Skeletal muscle tissue (tissue), 4 donors: ENCODE results near the gene DLGAP4. TPM values are rescaled to one million over a fixed set of nuclear protein-coding genes. Genes with fewer than 3 reads are reported as not detected.

Experiments used
- H3K27ac ChIP-seq: one replicate; pipeline ENCODE4 v1.7.0; 2013; ENCODE audit warnings: mild to moderate bottlenecking, low read depth, low read length, inconsistent platforms
- H3K27me3 ChIP-seq, 3 donors: one replicate each; pipeline ENCODE4 v1.7.0; 2013; ENCODE audit warnings: low read length in 3 of 3; ENCODE audit not compliant: control insufficient read depth in 3 of 3, insufficient read depth in 3 of 3
- H3K36me3 ChIP-seq, 3 donors: one replicate each; pipeline ENCODE4 v1.7.0; 2013; ENCODE audit warnings: low read length in 3 of 3; ENCODE audit not compliant: control insufficient read depth in 3 of 3, insufficient read depth in 3 of 3
- H3K4me1 ChIP-seq, 3 donors: one replicate each; pipeline ENCODE4 v1.7.0; 2013; ENCODE audit warnings: low read length in 3 of 3, mild to moderate bottlenecking in 3 of 3; ENCODE audit not compliant: control insufficient read depth in 3 of 3, insufficient read depth in 3 of 3
- H3K4me3 ChIP-seq, 3 donors: one replicate each; pipeline ENCODE4 v1.7.0; 2013; ENCODE audit warnings: low read length in 3 of 3
- H3K9ac ChIP-seq, 3 donors: one replicate each; pipeline ENCODE4 v1.7.0; 2013; ENCODE audit warnings: low read length in 3 of 3, mild to moderate bottlenecking in 3 of 3, moderate library complexity in 2 of 3, low read depth in 1 of 3
- H3K9me3 ChIP-seq, 3 donors: one replicate each; pipeline ENCODE4 v1.7.0; 2013; ENCODE audit warnings: low read length in 3 of 3; ENCODE audit not compliant: control insufficient read depth in 3 of 3
- total RNA-seq: library from RNA; depleted of rRNA; stranded (reverse); fragments of >200 nt; gene quantifications from one replicate; pipeline ENCODE4 v1.2.3, GENCODE V29; 2014
- donor health status: Osteomylitis.

The DLGAP4 gene
- total RNA-seq, 1 donor from 2014 or later, result 6.8 TPM

- no peaks in the 10 kb centered on the region for H3K9me3 ChIP-seq
- no peaks in the 10 kb centered on the region for H3K36me3 ChIP-seq
- H3K9ac ChIP-seq, result no peak overlapping the region
- no peaks in the 10 kb centered on the region for H3K4me1 ChIP-seq
- peaks cover 37 to 53% (median 51%) of the 10 kb centered on the region in 3 donors for H3K27me3 ChIP-seq
- no peak overlapping the region for H3K4me3 ChIP-seq
- H3K27ac ChIP-seq, result no peak overlapping the region
These were observed 25.1 kb downstream of the DLGAP4 start for GRCh38 chr20:36331209-36331608.

- no peak overlapping the region for H3K9ac ChIP-seq
- H3K4me1 ChIP-seq, result no peaks in the 10 kb centered on the region
- H3K36me3 ChIP-seq, result no peaks in the 10 kb centered on the region
- no peak overlapping the region for H3K4me3 ChIP-seq
- H3K27ac ChIP-seq, result no peak overlapping the region
- H3K27me3 ChIP-seq, result peaks cover 45 to 70% (median 62%) of the 10 kb centered on the region in 3 donors
- no peaks in the 10 kb centered on the region for H3K9me3 ChIP-seq
These were observed 27.7 kb downstream of the DLGAP4 start for GRCh38 chr20:36333841-36334240.

GRCh38 chr20:36334281-36335205 lies 28.4 kb downstream of the DLGAP4 start:
- Histone ChIP-seq H3K4me1 (no peaks in the 10 kb centered on the region), H3K36me3 (no peaks in the 10 kb centered on the region), H3K9me3 (no peaks in the 10 kb centered on the region), H3K9ac (no peak overlapping the region), H3K27me3 (peaks cover 48 to 74% (median 63%) of the 10 kb centered on the region in 3 donors), H3K27ac (no peak overlapping the region), H3K4me3 (no peak overlapping the region)

DNA sequence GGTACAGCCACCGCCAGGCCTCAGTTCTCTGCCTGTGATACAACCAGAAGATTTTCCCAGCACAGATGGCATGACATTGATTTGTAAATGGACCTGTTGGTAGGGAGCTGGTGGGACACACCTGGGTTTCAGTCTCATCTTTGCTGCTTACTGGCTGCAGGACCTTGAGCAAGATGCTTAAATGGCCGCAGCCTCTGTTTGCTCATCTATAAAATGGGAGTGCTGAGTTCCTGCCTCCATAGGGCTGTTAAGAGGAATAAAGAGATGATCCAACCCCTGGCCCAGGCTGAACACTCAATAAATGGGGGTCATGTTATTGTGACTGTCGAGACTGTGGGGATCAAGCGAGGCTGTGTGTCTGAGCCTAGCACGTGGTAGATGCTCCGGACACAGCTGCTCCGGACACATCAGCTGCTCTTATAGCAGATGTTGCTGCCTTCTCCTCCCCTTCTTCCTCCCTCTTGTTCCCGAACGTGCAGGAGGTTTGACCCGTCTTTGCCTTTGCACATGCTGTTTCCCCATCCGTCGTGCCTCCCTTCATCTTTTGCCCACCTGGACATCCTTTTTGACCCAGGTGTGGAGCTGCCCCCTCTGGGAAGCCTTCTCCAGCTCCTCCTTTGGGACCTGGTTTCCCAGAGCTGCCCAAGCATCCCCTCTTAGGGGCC lies 29.2 kb downstream of the DLGAP4 start:
- Histone ChIP-seq H3K36me3 (no peaks in the 10 kb centered on the region), H3K9ac (no peak overlapping the region), H3K9me3 (no peaks in the 10 kb centered on the region), H3K27ac (no peak overlapping the region), H3K4me3 (no peak overlapping the region), H3K27me3 (peaks cover 50 to 82% (median 67%) of the 10 kb centered on the region in 3 donors), H3K4me1 (no peaks in the 10 kb centered on the region)

DNA sequence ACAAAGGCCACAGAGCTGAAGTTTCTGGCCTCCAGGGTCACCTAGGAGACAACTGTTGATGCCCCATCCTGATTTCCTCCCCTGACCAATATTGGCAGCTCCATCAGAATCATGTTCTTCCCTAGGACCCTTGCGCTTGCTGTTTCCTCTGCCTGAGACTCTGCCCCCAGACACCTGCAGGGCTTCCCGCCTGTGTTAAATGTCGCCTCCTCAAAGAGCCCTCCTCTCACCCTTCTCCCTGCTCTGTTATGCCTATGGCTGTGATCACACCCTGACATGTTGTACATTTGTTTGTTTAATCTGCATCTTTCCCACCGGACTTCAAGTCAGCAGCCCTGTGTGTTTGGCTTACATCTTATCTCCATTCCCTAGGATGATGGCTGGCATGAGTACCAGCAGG lies 30.1 kb downstream of the DLGAP4 start:
- Histone ChIP-seq H3K9me3 (no peaks in the 10 kb centered on the region), H3K27me3 (peaks cover 49 to 87% (median 73%) of the 10 kb centered on the region in 3 donors), H3K9ac (no peak overlapping the region), H3K4me3 (no peak overlapping the region), H3K36me3 (no peaks in the 10 kb centered on the region), H3K27ac (no peak overlapping the region), H3K4me1 (no peaks in the 10 kb centered on the region)

DNA sequence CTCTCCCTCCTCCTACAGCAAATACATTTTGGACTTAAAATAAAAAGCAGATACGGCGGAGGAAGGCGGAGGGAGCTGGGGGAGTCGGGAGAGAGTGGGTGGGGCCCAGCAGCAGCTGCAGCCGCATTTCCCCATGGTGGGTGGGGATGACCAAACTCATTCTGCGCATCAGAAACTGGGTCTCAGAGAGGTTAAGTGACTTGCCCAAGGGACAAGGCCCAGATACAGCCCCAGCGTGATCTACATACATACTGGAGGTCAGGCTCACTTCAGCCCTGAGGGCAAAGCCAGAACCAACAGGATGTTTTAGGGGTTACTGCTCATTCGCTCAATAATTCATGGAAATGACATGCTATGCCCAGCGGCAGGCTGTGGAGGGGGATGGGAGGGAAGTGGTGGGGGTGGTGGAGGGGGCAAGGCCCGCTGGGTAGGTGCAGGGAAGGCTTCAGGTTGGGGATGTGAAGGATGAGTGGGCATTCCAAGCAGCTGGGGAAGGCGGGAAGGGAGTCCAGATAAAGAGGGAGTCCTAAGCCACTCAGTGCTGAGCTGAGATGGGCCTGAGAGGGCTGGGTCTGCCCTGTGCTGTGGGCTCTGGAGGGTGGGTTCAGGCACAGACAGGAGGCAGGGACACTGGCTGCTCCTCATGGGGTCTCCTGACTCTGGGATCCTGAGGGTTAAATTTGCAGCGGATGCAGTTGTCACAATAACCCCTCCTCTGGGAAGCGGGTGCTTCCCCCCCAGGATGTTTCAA lies 31.0 kb downstream of the DLGAP4 start:
- H3K4me1 ChIP-seq, result no peaks in the 10 kb centered on the region
- H3K4me3 ChIP-seq, result no peak overlapping the region
- H3K27ac ChIP-seq, result no peak overlapping the region
- no peak overlapping the region for H3K9ac ChIP-seq
- H3K36me3 ChIP-seq, result no peaks in the 10 kb centered on the region
- no peaks in the 10 kb centered on the region for H3K9me3 ChIP-seq
- H3K27me3 ChIP-seq, result peaks cover 40 to 82% (median 67%) of the 10 kb centered on the region in 3 donors

DNA sequence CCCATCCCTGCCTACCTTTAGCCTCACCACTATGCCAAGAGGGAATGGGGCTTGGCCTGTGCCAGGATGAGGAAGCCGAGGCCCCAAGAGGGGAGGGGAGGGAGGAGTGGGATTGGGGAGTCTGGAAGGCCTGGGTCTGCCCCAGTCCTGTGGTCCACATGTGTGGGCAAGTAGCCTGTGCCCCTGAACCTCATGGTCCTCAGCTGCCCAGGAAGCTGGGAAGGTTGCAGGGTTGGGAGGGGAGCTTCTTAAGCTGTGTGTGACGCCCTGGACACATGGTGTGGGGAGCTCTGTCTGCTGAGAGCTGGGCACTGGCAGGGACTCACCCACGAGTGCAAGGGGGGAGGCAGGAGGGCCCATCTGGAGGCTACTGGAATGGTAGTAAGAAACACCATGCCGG lies 31.7 kb downstream of the DLGAP4 start:
- Histone ChIP-seq H3K36me3 (no peaks in the 10 kb centered on the region), H3K9me3 (no peaks in the 10 kb centered on the region), H3K9ac (no peak overlapping the region), H3K27me3 (peaks cover 36 to 77% (median 63%) of the 10 kb centered on the region in 3 donors), H3K4me3 (no peak overlapping the region), H3K4me1 (no peaks in the 10 kb centered on the region), H3K27ac (no peak overlapping the region)

DNA sequence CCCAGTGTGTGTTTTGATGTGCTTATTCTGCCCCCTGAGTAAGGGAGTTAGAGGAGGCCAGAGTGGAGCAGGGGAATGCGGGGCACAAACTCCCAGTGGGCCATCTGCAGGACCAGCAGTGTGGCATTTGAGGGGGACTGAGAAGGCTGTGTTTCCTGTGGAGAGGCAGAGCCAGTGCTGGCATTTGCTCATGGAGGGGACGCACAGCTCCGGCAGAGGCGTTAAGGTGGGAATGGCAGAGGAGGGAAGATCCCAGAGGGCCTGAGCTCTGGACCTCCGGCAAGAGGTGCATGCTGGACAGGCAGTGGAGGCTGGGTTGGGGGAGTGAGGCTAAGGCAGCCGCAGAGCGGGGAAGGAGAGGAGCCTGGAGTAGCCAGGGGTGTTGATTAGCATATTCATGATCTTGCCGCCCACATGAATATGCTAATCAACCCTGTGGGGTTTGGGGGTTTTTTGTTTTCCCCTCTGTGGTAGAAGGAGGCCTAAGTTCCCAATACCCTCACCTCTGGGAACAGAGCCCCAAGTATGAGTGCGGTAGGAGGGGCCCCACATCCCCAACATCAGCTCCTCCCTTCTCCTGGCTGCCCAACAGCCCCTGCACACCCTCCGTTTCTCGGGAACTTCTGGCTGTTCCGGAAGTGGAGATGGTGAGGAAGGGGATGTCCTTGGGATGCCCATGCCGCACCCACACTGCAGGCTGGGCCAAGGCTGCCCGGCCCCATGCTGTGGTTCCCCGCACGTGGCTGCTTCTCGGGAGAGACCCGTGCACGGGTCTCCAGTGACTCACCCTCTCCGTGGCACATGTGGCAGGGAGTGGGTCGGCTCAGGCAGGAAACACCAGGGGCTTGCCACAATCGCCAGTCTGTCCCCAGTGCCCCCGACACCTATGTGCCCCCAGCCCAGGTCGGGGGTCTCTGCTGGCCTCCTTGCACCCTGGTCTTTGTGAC lies 33.8 kb downstream of the DLGAP4 start:
- Histone ChIP-seq H3K9me3 (no peaks in the 10 kb centered on the region), H3K9ac (no peak overlapping the region), H3K27me3 (peaks cover 25 to 57% (median 46%) of the 10 kb centered on the region in 3 donors), H3K4me1 (no peaks in the 10 kb centered on the region), H3K27ac (no peak overlapping the region), H3K4me3 (no peak overlapping the region), H3K36me3 (no peaks in the 10 kb centered on the region)

GRCh38 chr20:36340593-36340990 lies 34.5 kb downstream of the DLGAP4 start:
- H3K9me3 ChIP-seq, result no peaks in the 10 kb centered on the region
- no peaks in the 10 kb centered on the region for H3K36me3 ChIP-seq
- no peak overlapping the region for H3K27ac ChIP-seq
- no peaks in the 10 kb centered on the region for H3K4me1 ChIP-seq
- no peak overlapping the region for H3K9ac ChIP-seq
- no peak overlapping the region for H3K4me3 ChIP-seq
- H3K27me3 ChIP-seq, result peaks cover 18 to 51% (median 39%) of the 10 kb centered on the region in 3 donors
